Left lobe of liver (tissue), 2 donors: ENCODE measurements around the gene PTPN7. TPM values are rescaled to one million over a fixed set of nuclear protein-coding genes. Genes with fewer than 3 reads are reported as not detected.
"Not testable (repeated sequence)": the region's sequence is repeated elsewhere in the genome, so short reads cannot be mapped to it uniquely, and the experiment has no call there.

Experiments
- ATAC-seq: fragments of 200-7000 bp; cut with Tn5 transposase; one replicate; pipeline ENCODE4 v1.9.1; 2020; ENCODE audit warnings: mild to moderate bottlenecking, moderate library complexity
- DNase-seq: peaks from one replicate; pipeline ENCODE4 v3.0.0-alpha.2; 2020; ENCODE audit warnings: low spot score
- total RNA-seq: library from RNA; stranded (reverse); gene quantifications from one replicate; pipeline ENCODE4 v1.2.1, GENCODE V29; 2021
- donor health status: DM: no; HTN: no; CAD: no; lungs with moderate emphysema.
- donor health status: DM: no; HTN: yes; CAD: no.

The PTPN7 gene
- total RNA-seq, 1 donor from 2014 or later: 0.86 TPM

DNA sequence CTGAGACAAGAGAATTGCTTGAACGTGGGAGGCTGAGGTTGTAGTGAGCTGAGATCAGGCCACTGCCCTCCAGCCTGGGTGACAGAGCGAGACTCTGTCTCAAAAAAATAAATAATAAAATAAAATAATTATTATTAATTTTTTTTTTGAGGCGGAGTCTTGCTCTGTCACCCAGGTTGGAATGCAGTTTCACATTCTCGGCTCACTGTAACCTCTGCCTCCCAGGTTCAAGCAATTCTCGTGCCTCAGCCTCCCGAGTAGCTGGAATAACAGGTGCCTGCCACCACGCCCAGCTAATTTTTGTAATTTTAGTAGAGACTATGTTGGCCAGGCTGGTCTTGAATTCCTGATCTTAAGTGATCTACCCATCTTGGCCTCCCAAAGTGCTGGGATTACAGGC, 48.8 kb downstream of the PTPN7 start:
- not testable (repeated sequence) for DNase-seq, ATAC-seq

DNA sequence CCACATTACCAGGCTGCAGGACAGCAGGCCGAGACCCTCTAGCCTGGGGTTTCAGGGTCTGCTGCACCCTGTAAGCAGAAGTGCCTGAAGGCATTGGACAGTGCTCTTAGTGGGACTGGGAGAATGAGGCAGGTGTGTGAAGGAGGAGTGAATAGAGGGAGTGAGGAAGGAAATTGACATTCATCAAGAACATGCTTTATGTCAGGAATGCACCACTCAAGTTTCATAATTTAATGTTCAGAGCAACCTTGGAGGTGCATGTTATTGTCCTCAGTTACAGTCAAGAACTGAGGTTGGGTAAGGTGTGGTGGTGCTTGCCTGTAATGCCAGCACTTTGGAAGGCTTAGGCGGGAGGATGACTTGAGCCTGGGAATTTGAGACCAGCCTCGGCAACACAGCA, 49.4 kb downstream of the PTPN7 start:
- DNase-seq: no peak
- ATAC-seq: no peak

DNA sequence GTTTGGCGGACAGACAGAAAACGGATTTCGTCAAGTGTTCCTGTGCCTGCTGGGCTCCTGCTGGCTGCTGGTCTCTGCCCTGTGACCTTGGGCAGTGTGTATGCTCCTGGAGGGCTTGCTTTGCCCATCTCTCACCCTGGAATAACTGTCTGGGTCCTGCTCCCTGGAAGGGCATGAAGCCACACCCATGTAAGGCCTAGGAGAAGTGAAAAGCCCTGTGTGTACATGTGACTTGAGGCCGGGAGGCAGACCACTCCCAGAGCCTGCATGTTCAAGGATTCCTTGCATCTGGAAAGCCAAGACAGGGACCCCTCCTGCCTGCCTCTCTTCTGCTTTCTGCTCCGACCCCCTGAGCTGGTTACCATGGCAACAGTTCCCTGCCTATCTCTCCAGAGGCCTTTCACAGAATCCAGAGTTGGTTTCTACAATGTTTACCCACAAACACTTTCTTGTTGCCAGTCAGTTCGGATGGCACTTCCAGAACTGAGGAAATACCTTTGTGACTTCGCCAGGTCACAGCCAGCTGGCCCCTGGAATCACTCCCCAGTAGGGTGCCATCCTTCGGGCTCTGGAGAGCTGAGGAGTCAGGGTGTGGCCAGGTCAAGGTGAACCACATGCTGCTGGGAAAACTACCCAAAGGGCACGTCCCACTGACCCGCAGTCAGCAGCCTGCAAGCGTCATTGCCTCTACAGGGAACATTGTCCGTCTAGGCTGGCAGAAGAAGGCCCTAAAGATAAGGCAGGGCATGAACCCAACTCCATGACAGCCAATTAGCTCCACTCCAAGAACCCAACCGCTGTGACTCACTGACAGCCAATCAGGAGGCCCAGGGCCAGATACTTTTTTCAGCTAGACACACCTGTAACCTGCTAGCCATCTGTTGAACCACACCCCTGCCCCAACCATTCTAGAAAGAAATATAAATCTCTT, 52.3 kb downstream of the PTPN7 start:
- peak; percentile 94 for DNase-seq
- ATAC-seq: peak; percentile 73

DNA sequence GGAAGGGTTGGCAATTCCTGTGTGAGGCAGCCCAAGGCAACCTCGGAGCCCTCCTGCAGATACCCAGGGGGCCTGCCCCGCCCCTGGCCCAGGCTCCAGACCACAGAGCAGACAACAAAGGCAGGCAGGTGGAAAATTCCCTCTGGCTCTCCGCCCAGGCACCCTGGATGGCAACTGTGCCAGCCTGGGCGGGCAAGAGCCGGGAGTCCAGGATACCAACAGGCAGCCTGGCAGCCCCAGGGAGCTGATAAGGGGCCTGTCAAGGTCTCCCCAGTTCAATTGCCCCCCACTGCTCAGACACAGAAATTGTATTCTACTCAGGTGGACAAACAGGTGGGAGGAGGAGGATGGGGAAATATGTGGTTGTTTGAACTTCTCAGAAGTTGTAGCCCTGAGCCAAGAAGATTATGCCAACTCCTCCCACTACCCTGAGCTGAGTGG, 53.1 kb downstream of the PTPN7 start:
- peak; percentile 80 for ATAC-seq
- DNase-seq: peak; percentile 93

DNA sequence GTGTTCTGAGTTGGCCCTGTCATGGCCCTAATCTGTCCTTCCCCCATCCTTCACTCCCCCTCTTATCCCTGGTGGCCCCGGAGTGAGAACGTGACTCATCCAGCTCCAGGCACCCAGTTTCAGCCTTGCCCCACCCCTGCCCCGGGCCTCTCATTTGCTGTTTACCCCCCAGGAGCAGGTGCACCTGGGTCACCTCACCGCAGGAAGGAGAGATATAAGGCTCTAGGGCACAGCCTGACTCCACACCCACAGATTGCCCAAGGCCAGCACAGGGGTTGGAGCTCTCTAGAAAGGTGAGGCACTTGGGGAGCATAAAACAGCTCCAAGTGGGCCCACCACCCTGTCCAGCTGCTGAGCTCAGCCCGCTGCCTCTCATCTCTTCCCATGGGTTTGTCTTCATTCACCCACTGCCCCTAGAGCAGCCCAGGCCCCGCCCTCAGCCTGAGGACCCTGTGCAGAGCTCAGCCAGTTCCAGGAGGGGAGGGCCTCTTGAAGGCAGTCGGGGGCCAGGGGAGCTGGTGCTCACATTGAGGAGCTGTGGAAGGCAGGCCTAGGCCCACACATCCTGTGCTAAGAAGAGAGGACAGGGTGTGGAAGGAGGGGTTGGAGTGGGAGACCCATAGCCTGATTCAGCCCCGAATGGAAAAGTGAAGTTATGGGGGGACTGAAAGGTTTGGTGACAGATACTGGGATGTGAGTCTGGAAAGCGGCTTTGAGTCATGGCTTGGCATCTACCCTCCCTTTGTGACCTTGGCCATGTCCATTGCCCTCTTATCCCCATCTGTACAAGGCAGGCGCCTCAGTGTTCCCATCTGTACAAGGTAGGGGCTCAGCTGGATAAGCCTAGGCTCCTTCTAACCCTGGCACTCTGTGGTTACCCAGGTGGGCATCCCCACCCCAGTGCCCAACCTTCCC, 53.8 kb downstream of the PTPN7 start:
- DNase-seq: no peak
- ATAC-seq: peak; percentile 47

DNA sequence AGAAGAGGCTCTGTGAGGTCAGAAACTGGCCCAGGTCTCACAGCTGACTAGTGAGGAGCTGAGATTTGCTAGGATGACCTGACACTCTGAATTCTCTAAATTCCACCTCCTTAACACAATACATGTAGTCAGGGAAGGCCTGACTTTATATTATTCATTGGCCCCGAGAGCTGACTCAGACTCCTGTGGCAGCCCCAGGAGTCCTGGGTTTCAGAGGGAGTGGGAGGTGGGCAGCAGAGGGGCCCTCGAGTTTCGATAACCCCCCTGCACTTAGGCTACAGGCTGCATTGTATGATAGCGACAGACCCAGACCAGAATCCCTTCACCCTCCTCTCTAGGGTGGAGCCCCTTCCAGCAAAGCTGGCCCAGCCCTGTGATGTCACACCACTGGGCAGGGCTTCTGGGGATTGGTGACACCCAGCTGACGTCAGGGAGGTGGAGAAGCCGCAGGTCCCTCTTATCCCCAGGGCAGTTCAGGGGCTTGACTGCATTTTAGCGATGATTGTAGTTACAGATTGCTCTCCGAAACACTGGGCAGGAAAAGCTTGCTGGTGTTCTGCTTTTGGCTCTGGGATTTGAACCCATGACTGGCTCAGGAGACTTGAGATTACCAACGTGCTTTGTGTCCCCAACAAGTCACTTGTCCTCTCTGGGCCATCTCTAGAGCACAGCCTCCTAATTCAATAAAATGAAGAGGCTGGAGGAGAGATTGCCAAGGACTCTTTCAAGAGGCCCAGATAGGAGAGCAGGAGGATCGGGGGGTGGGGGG, 54.6 kb downstream of the PTPN7 start:
- DNase-seq: no peak
- ATAC-seq: no peak

DNA sequence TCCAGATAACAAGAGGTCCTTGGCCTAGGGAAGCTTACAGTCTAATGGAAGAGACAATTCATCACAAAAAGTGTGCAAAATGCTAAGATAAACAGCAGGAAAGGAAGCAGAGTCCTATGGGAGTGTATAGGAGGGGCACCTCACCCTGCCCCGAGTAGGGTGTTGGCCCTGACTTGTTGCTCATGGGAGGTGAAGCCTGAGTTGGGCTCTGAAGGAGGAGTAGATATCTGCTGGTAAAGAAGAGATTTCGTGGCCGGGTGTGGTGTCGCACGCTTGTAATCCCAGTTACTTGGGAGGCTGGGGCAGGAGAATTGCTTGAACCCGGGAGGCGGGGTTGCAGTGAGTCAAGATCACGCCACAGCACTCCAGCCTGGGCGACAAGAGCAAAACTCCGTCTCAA, 56.3 kb downstream of the PTPN7 start:
- no peak for DNase-seq
- no peak for ATAC-seq

DNA sequence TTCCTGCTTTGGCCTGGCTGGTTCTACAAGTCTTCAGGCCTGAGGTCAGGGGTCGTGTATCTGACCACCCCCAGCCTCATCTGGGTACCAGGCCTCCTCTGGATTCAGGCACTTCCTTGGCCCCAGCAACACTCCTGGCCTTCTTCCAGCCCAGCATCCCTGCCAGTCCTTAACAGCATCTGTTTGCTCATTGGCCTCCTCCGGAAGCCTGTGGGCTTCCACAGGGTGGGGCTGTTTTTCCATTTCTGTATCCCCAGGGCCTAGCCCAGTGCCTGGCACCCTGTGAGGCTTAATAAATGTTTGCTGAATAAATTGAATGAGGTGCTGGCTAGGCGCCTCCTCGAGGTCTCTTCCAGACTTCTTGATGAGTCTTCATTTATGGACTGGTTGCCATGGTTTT, 59.2 kb downstream of the PTPN7 start:
- ATAC-seq: no peak
- DNase-seq: no peak

Other genes starting within 250 kb of the PTPN7 start
- gene LMOD1, start 214.1 kb downstream of the PTPN7 start, total RNA-seq: 1.0 TPM
- gene TIMM17A, start 205.1 kb downstream of the PTPN7 start, total RNA-seq: 42.0 TPM
- 36.3 TPM for gene RNPEP, start 178.0 kb downstream of the PTPN7 start, total RNA-seq
- gene ELF3, start 150.0 kb downstream of the PTPN7 start, total RNA-seq: 16.2 TPM
- not detected for gene GPR37L1, start 37.7 kb downstream of the PTPN7 start, total RNA-seq
- gene ARL8A, start 15.9 kb downstream of the PTPN7 start, total RNA-seq: 34.6 TPM
- 1.4 TPM for gene LGR6, start 33.2 kb upstream of the PTPN7 start, total RNA-seq
- gene UBE2T, start 181.3 kb upstream of the PTPN7 start, total RNA-seq: 1.1 TPM
- gene PPP1R12B, start 188.1 kb upstream of the PTPN7 start, total RNA-seq: 14.6 TPM